Heart right ventricle (tissue), 16 donors: ENCODE measurements around the gene PERM1. TPM values are rescaled to one million over a fixed set of nuclear protein-coding genes. Genes with fewer than 3 reads are reported as not detected.
"Not testable (repeated sequence)": the region's sequence is repeated elsewhere in the genome, so short reads cannot be mapped to it uniquely, and the experiment has no call there.

Experiments used
- ATAC-seq, 8 donors: fragments of 200-7000 bp; cut with Tn5 transposase; one replicate each; pipeline ENCODE4 v1.9.1; 2020; ENCODE audit warnings: mild to moderate bottlenecking in 8 of 8, moderate library complexity in 8 of 8, moderate number of reproducible peaks in 1 of 8
- DNase-seq, 2 donors: peaks; one replicate each; pipeline ENCODE4 v3.0.0-alpha.2; 2020
- H3K27ac ChIP-seq, 10 donors: fragments of 200-600 bp; sonication (generic) in 2 of 10; one replicate each; pipeline versions ENCODE4 v1.5.0 to v1.8.0; 2020 to 2022; ENCODE audit warnings: mild to moderate bottlenecking in 3 of 10
- H3K27me3 ChIP-seq, 7 donors: fragments of 200-600 bp; one replicate each; pipeline ENCODE4 v1.8.0; 2021 to 2022; ENCODE audit warnings: mild to moderate bottlenecking in 2 of 7
- H3K36me3 ChIP-seq, 9 donors: fragments of 200-600 bp; sonication (generic) in 1 of 9; one replicate each; pipeline versions ENCODE4 v1.5.0 to v1.8.0; 2020 to 2022; ENCODE audit warnings: mild to moderate bottlenecking in 2 of 9
- H3K4me1 ChIP-seq, 9 donors: fragments of 200-600 bp; sonication (generic) in 1 of 9; one replicate each; pipeline versions ENCODE4 v1.5.0 to v1.8.0; 2020 to 2022; ENCODE audit warnings: mild to moderate bottlenecking in 4 of 9
- H3K4me3 ChIP-seq, 10 donors: fragments of 200-600 bp; sonication (generic) in 2 of 10; one replicate each; pipeline versions ENCODE4 v1.5.0 to v1.8.0; 2020 to 2022; ENCODE audit warnings: mild to moderate bottlenecking in 7 of 10, moderate library complexity in 2 of 10
- H3K9me3 ChIP-seq, 11 donors: fragments of 200-600 bp in 10 of 11; sonication (generic) in 2 of 11; one replicate each; pipeline versions ENCODE4 v1.5.0 to v1.8.0; 2013 to 2022; ENCODE audit warnings: mild to moderate bottlenecking in 2 of 11, control low read depth in 1 of 11, moderate library complexity in 1 of 11
- CTCF ChIP-seq, 9 donors: fragments of 200-600 bp; sonication (generic) in 2 of 9; IDR thresholded peaks; one replicate each; pipeline versions ENCODE4 v1.5.0 to v1.8.0; 2021 to 2022; ENCODE audit warnings: antibody characterized with exemption in 9 of 9, mild to moderate bottlenecking in 5 of 9, moderate library complexity in 1 of 9
- WGBS, 2 donors: extraction: QIAGEN DNeasy Blood & Tissue Kit; methylation state at CpG; one replicate each; pipeline ENCODE4 v1.1.7; 2013; ENCODE audit warnings: inconsistent platforms in 1 of 2; 5-methylcytosine and 5-hydroxymethylcytosine counted together
- intact Hi-C, 10 donors: fragments of 100-400 bp; cut with DNase I; formaldehyde crosslinking; loops; one replicate each; pipeline versions ENCODE4 v1.11.1 to v1.14.2; 2022
- polyA plus RNA-seq, 2 donors: library from polyadenylated mRNA; stranded (reverse); fragments of 200-250 nt; gene quantifications; one replicate each; pipeline ENCODE4 v1.2.3, GENCODE V29; 2013
- total RNA-seq, 10 donors: library from RNA; stranded (reverse); fragmentation: NEBNext Ultra II Directional in 3 of 10; extraction: Animal tissue kit (Norgen Biotek cat#: 25700) in 3 of 10; gene quantifications; one replicate each; pipeline versions ENCODE4 v1.2.1 to v1.2.4, GENCODE V29; 2021 to 2023
- donor health status: Arrhythmogenic right ventricular cardiomyopathy.
- donor health status: ischemic (EF 13 %, LVEDD 7.1; RV severe dilation, severe dysfunction).
- donor health status: healthy with polysubstance abuse.
- donor health status: DM: no; HTN: yes; CAD: no.
- donor health status: DM: no; HTN: no; CAD: no.
- donor health status: ischemic (EF 25% LVEDD 6.9; RV normal size, moderate dysfunction).
- donor health status: ischemic (EF 25% LVEDD 5.7; RV mildly dilated, moderate dysfunction).
- donor health status: healthy.
- donor health status: DM: yes; HTN: yes; CAD: no.
- donor health status: Ischemic cardiomyopathy.
- donor health status: ischemic (EF 35%, LVEDD 5.7; RV mildly dilated, moderate dysfunction).
- donor health status: nonischemic (EF 11% LVEDD 7.7; RV severe dilation, severe dysfunction).
- donor health status: DM: yes; HTN: yes; CAD: no.
- donor health status: PGD.
- donor health status: ischemic (EF 29% LVEDD 5.4; RV normal size, mild dysfunction).
- donor health status: nonischemic (EF 23%, LVEDD 6.1; RV moderate dilation, normal function).

The PERM1 gene
- total and polyA plus RNA-seq, 12 donors = 55.1 to 513 (median 122) TPM

- ATAC-seq (no peak), DNase-seq (peak in 1 of 2 donors; percentile 3)
- Histone ChIP-seq H3K27ac (no peak overlapping the region), H3K36me3 (no peaks in the 10 kb centered on the region), H3K4me3 (no peak overlapping the region), H3K4me1 (peaks cover 5 to 28% (median 16%) of the 10 kb centered on the region in 9 donors), H3K9me3 (no peaks in the 10 kb centered on the region), H3K27me3 (no peaks in the 10 kb centered on the region)
- WGBS, 2 donors = 83 to 89% methylated on average over 14 of the region's 14 CpGs
- TF ChIP-seq CTCF (IDR thresholded peaks at IDR 0.05) = no peak
- intact Hi-C loops = loop anchor here in 1 of 10 donors (10.0 kb wide), 1 partner anchor 53 kb away; no protein-coding TSS in a partner anchor
These were observed 29.6 kb upstream of the PERM1 start for GRCh38 chr1:1011396-1011949.

GRCh38 chr1:1010131-1010530 lies 28.2 kb upstream of the PERM1 start:
- WGBS, 2 donors = 92 to 94% methylated on average over 8 of the region's 8 CpGs
- H3K4me1 ChIP-seq = peaks cover 13 to 37% (median 28%) of the 10 kb centered on the region in 9 donors
- H3K9me3 ChIP-seq, DNase-seq, H3K4me3 ChIP-seq, ATAC-seq, H3K27me3 ChIP-seq, H3K36me3 ChIP-seq, H3K27ac ChIP-seq: not testable (repeated sequence)
- intact Hi-C loops = loop anchor here in 1 of 10 donors (10.0 kb wide), 1 partner anchor 55 kb away; no protein-coding TSS in a partner anchor

DNA sequence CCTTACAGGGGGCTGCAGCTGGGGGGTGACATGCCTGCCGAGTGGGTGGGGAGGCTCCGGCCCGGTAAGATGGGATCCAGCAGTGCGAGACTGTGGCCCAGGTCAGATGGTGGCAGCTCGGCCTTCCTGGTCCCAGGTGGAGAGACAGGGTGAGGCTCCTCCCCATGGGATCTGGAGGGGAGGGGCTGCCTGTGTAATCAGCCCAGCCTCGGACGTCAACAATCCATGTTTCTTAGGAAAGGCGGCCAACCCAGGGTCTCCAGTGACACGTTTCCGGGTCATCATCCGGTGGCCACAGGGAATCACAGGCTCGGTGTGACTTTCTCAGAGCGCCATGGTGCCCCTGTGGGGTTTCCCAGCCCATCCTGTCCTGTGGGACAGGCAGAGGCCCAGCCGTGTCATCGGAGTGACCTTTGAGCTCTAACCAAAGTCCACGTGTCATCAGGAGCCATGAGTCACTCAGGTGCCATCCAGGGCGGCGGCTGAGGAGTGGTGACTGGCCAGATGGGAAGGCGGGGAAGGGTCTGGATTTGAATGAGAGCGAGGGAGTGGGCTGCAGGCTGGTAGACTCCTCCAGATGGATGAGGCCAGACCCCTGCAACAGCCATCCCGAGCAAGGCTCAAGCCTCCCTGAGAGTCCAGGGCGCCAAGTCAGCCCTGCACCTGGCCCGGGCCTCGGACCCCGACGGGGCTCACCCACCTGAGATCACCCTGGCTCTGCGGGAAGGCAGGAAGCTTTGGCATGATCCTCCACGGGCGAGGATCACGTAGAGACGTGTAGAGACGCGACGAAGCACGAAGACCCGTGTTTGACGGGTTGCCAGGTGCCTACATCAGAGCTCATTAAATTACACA lies 24.6 kb upstream of the PERM1 start:
- Histone ChIP-seq H3K27ac (peak overlapping the region in 1 of 10 donors; percentile 9), H3K9me3 (no peaks in the 10 kb centered on the region), H3K4me1 (peaks cover 14 to 42% (median 22%) of the 10 kb centered on the region in 9 donors), H3K4me3 (no peak overlapping the region), H3K36me3 (peaks cover 0 to 9% (median 0%) of the 10 kb centered on the region in 9 donors), H3K27me3 (peaks cover 0 to 44% (median 0%) of the 10 kb centered on the region in 7 donors)
- ATAC-seq (no peak), DNase-seq (peak in 1 of 2 donors; percentile 6)
- intact Hi-C loops = no loop called here
- 81 to 85% methylated on average over 37 of the region's 37 CpGs for WGBS, 2 donors
- TF ChIP-seq CTCF (IDR thresholded peaks at IDR 0.05) = no peak

GRCh38 chr1:1005774-1006304 lies 23.9 kb upstream of the PERM1 start:
- intact Hi-C loops = no loop called here
- Histone ChIP-seq H3K27ac (peak overlapping the region in 3 of 10 donors; percentile 49 to 72 (median 60)), H3K4me3 (no peak overlapping the region), H3K27me3 (peaks cover 0 to 51% (median 0%) of the 10 kb centered on the region in 7 donors), H3K4me1 (peaks cover 14 to 49% (median 28%) of the 10 kb centered on the region in 9 donors), H3K36me3 (peaks cover 0 to 9% (median 0%) of the 10 kb centered on the region in 9 donors), H3K9me3 (no peaks in the 10 kb centered on the region)
- WGBS, 2 donors = 45 to 53% methylated on average over 22 to 23 of the region's 23 CpGs
- no peak for TF ChIP-seq CTCF (IDR thresholded peaks at IDR 0.05)
- peak in 2 of 8 donors; percentile 1 to 3 for ATAC-seq
- peak in 1 of 2 donors; percentile 4 for DNase-seq
